HG03354 (cell line): ENCODE data around the gene SNAP25.

ENCODE experiments used
- ATAC-seq: cut with Tn5 transposase; IDR thresholded peaks from one replicate; pipeline ENCODE4 v1.9.1; 2021; ENCODE audit warnings: mild to moderate bottlenecking; ENCODE audit not compliant: unreplicated experiment, poor library complexity, severe bottlenecking

SNAP25 gene

GRCh38 chr20:10218536-10219451, at the start of gene SNAP25:
TSS of gene SNAP25 (plus strand) at chr20:10218830. CDS start at chr20:10275492, 56,662 bp downstream.
- ATAC-seq: no peak

DNA sequence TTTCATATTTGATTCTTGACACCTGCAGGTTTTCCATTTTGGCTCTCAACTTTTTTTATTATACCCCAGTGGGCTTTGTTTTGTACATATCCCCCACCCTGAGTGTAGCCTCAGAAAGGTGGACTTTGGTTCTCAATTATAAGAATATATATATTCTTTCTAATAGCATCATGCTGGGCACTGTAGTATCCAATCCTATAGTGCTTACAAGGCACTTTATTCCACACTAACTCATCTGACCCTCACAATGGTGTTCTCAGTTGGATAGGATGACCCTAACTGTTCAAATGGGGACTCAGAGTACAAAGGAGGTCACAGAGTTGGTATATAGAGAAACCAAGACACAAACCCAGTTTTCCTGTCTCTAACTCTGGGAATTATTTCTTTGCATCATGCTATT, 48.9 kb upstream of the SNAP25 start:
- ATAC-seq: no peak

DNA sequence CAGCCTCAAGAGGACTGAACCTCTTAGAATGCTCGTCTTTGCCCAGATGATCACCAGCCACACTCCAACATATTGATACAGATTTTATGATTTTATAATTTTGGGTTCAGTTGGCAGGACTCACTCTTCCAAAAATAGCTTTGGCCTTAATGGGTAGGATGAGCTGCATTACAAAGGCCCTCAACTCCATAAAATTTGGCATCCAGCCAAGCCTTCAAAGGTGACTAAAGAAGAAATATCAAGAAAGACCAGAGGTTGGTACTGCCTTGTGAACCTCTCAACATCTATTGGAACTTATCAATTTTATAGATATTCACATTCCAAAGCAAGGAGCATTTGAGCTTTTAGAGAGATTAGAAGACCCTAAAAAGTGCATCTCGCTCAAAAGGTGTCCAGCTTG, 48.4 kb upstream of the SNAP25 start:
- no peak for ATAC-seq

- no peak for ATAC-seq
Observed at GRCh38 chr20:10171864-10172751, 46.5 kb upstream of the SNAP25 start.

GRCh38 chr20:10172998-10173655, 45.5 kb upstream of the SNAP25 start:
- ATAC-seq: no peak

DNA sequence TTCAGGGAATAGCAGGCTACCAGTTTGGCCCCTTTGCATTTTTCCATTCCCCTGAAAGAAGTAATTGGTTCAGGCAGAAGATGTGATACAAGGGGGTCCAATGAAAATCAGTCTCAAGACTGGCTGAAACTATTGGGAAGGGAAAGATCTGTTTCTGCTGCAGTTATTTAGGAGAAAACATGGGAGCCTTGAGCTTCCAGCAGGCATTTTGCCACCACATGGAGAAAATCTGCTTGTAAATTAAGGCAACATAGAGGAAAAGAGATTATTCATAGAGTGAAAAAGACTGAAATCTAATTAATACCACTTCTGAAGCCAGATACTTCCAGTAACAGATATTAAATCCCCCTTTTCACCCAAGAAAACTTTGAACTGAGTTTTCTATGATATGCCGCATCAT, 44.2 kb upstream of the SNAP25 start:
- ATAC-seq: no peak

DNA sequence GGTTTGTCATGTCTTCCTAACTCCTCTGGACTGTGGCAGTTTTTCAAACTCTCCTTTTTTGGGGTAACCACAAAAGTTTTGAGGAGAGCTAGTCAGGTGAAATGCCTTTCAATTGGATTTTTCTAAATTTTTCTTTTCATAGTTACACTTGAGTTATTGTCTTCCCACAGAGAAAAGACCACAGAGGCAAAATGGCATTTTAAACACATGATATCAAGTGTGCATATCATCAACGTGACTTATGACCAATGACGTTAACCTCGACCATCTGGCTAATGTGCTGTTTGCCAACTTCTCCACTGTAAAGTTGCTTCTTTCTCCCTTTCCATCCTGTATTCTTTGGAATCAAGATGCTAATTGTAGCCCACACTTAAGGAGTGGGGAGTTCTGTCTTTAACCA, 41.3 kb upstream of the SNAP25 start:
- no peak for ATAC-seq

GRCh38 chr20:10178091-10178490, 40.5 kb upstream of the SNAP25 start:
- no peak for ATAC-seq

DNA sequence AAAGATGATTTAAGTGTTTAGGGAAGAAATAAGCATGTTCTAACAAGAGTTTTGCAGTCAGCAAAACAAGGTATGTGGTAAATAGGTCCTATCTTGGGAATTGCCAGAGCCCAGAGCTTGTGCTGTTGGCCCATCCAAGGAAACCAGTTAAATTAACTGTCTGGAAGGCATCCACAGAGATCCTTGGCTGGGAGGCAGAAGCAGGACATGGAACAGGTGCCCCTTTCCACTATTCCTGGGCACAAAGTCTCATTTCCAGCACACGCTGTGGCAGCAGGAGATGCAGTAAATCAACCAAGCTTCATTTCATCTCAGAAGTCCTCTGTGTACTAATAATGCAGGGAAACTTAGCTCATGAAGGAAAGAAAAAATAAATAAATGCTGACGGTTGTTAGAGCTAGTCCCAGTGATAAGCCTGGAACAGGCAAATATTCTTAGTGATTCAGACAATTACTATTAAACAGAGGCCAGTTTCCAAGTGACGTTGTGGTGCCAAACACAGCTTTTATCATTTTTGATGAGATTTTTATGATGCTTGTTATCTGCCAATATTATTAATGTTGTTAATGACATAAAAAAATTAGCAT, 39.8 kb upstream of the SNAP25 start:
- no peak for ATAC-seq

DNA sequence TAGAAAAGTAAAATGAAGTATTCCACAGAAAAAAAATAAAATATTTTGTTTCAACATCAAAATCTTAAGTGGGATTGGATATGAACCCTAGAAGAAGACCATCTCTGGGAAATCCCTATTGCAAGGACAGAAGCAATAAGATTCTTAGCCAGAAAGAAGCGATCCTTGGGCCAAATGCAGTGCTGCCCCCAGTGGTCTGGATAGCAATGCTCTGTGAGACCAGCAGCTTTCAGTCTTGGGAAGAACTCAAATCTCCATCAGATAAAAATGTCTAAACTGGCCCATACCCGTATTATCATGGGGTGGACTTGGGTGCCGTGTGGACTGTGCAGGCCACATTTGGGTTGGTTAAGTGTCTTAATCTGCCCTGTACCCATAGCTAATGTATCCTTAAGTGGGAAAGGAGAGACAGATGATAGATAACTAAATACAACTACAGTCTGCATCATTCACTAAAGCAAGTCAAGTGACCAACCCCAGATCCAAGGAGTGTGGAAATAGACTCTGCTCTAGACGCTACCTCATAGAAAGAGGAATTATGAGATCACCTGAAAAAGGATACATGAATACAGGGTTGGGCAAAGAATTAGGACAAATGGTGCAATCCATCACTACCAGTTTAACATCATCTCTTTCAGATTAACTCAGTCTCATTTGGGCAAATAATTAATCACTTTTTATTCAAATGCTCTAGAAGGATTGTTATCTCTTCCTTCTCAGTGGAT, 38.9 kb upstream of the SNAP25 start:
- no peak for ATAC-seq

- ATAC-seq: no peak
Observed at GRCh38 chr20:10180651-10181235, 37.9 kb upstream of the SNAP25 start.

- ATAC-seq: no peak
Observed at GRCh38 chr20:10185741-10186558, 32.7 kb upstream of the SNAP25 start.

DNA sequence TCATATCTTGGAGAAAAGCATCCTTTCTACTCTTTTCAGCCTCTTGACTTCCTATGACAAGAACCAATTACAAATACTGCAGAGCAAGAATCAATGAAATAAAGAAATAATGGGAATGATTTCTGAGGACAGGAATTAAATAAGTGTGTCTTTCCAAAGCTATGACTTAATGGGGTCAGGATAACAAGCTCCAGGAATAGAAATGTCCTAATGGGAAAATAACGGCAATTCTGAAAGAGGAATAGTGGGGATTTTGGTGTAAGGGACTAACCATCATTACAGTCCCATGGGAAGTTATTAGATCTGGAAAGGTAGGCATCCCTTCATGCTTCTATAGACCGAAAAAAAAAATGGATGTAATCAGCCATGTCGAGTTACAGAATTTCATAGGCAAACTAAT, 28.2 kb upstream of the SNAP25 start:
- ATAC-seq: no peak

DNA sequence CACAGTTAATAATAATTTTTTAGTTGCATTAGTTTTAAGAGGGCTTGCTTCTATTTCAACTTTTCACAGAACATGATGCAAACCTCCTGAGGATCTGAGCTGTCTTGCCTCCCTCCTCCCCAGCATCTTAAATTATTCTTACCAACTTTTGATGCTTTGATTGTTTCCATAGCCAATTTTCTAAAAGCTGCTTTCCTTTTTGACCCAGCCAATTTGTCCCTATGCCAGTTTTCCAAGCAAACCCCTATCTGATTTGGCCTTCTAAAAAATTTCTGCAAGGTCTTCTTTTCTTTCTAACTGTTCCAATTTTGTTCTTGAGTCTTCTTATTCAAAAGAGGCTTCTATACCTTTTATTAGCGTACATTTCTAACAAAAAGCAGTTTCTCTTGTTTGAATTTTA, 26.5 kb upstream of the SNAP25 start:
- ATAC-seq: no peak

DNA sequence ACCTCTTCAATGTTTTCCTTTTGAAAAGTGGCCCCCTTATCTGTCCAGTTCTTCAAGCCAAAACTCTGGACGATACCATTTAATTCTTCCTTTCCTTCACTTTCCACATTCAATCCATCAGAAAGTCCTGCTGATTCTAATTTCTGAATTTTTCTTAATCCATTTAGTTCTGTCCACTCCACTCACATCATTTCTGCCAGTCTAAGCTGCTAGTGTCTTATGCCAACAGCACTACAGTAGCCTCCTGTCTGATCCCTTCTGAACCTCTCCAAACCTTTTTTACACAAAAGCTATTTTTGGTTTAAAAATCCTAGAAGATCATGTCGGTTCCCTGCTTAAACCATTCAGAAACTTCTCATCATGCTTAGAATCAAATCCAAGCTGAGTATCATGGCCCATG, 24.5 kb upstream of the SNAP25 start:
- ATAC-seq: no peak

DNA sequence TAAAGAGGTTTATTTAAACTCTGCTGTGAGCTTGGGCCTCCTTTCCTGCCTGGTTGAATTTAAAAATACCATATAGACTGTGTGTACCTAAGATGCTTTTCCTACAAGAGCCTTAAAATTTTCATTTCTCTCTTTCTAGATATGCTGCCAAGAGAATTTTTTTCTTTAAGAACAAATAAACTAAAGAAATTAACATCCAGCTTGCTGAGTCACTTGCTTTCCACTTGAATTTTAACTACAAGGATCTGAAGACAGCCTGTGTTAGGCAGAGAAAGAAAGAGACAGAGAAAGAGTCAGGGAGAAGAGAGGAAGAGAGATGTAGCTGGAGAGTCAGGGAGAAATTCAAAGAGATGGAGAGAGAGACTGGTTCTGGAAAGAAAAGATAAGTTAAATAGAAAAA, 18.3 kb upstream of the SNAP25 start:
- ATAC-seq: no peak

DNA sequence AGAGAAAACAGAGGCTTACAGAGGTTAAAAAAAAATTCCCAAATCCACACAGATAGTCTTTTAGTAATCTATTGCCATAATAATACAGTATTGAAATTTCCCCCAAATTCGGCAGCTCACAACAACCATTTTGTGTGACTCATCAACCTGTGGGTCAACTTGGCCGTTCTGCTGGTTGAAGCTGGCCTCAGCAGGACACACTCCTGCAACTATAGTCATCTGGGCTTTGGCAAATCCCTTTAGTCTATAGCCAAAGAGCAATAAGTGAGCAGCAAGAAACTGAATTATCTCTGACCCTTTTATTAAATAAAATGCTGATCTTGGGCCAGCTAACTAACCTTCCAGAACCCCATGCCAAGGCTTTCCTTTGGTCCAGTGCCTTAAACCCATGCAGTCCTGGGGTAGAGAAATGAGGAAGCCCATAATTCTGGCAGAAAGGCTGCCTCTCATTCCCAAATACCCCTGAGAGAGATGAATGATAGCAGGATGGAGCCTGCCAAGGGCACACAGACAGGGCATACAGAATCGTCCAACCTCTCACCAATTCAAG, 17.2 kb upstream of the SNAP25 start:
- ATAC-seq: no peak

GRCh38 chr20:10209091-10209490, 9.5 kb upstream of the SNAP25 start:
- ATAC-seq: no peak
